ENCODE results near the gene UTF1. TPM values are rescaled to one million over a fixed set of nuclear protein-coding genes. Genes with fewer than 3 reads are reported as not detected.

The UTF1 gene
- polyA plus RNA-seq, 1 experiment: not detected

DNA sequence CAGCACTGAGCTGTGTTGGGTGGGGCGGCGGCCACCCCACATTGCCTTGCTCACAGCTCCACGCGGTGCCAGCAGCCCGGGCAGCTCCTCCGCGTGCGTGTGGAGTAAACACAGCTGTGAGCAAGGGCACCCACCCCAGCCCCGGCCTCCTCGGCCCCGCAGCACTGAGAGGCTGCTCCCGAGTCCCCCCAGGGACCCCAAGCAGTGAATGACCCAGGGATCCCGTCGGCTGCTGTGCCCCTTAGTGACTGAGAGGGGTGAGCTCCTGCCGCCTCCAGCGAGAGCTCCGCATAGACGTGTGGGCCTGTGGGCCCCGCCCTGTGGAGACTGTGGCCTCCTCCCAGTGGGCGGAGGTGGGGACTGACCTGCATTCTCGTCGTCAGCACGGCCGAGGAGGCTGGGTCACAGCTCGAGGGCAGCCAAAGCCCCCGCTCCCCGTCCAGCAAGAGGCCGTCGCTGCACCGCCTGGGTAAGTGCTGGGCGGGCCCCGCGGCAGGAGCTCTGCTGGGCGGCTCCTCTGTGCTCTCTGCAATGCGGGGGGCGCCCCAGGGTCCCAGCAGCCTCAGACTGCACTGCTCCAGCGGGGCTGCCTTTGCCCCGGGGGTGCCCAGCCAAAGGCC, 29.9 kb upstream of the UTF1 start:
- CTCF ChIA-PET: no interaction called here
- Histone ChIP-seq H3K4me3 (ENCODE audit: low read depth, low read length) (no peak overlapping the region), H3K36me3 (ENCODE audit: control insufficient read depth, insufficient read depth, low read length) (no peaks in the 10 kb centered on the region), H3K27me3 (ENCODE audit: control insufficient read depth, insufficient read depth, low read length) (no peaks in the 10 kb centered on the region)
- POLR2A ChIA-PET: no interaction called here
- TF ChIP-seq, protein P1, sequence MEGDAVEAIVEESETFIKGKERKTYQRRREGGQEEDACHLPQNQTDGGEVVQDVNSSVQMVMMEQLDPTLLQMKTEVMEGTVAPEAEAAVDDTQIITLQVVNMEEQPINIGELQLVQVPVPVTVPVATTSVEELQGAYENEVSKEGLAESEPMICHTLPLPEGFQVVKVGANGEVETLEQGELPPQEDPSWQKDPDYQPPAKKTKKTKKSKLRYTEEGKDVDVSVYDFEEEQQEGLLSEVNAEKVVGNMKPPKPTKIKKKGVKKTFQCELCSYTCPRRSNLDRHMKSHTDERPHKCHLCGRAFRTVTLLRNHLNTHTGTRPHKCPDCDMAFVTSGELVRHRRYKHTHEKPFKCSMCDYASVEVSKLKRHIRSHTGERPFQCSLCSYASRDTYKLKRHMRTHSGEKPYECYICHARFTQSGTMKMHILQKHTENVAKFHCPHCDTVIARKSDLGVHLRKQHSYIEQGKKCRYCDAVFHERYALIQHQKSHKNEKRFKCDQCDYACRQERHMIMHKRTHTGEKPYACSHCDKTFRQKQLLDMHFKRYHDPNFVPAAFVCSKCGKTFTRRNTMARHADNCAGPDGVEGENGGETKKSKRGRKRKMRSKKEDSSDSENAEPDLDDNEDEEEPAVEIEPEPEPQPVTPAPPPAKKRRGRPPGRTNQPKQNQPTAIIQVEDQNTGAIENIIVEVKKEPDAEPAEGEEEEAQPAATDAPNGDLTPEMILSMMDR (IDR thresholded peaks at IDR 0.05; ENCODE audit: insufficient read depth, low read depth, low read length): no peak
- DNase-seq (ENCODE audit: low read depth): no peak

DNA sequence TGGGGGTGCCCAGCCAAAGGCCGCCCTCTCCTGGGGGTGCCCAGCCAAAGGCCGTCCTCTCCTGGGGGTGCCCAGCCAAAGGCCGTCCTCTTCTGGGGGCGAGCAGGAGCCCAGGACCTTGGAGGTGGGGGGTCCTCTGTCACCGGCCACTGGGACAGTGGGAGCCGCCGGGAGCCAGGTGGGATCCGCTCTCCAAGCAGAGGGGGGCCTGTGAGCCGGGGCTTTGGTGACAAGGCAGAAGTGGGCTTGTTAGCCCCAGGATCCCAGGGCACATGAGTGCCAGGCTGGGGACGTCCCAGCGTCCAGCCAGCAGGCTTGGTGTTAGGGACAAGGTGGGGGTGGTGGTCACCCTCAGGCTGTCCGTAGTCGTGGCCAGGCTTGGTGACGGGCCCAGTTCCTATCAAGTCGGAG, 29.4 kb upstream of the UTF1 start:
- TF ChIP-seq, protein P1 (IDR thresholded peaks at IDR 0.05; ENCODE audit: insufficient read depth, low read depth, low read length): no peak
- no peak overlapping the region for H3K4me3 ChIP-seq (ENCODE audit: low read depth, low read length)
- CTCF ChIA-PET: no interaction called here
- H3K27me3 ChIP-seq (ENCODE audit: control insufficient read depth, insufficient read depth, low read length): no peaks in the 10 kb centered on the region
- DNase-seq (ENCODE audit: low read depth): no peak
- H3K36me3 ChIP-seq (ENCODE audit: control insufficient read depth, insufficient read depth, low read length): no peaks in the 10 kb centered on the region
- POLR2A ChIA-PET: no interaction called here

DNA sequence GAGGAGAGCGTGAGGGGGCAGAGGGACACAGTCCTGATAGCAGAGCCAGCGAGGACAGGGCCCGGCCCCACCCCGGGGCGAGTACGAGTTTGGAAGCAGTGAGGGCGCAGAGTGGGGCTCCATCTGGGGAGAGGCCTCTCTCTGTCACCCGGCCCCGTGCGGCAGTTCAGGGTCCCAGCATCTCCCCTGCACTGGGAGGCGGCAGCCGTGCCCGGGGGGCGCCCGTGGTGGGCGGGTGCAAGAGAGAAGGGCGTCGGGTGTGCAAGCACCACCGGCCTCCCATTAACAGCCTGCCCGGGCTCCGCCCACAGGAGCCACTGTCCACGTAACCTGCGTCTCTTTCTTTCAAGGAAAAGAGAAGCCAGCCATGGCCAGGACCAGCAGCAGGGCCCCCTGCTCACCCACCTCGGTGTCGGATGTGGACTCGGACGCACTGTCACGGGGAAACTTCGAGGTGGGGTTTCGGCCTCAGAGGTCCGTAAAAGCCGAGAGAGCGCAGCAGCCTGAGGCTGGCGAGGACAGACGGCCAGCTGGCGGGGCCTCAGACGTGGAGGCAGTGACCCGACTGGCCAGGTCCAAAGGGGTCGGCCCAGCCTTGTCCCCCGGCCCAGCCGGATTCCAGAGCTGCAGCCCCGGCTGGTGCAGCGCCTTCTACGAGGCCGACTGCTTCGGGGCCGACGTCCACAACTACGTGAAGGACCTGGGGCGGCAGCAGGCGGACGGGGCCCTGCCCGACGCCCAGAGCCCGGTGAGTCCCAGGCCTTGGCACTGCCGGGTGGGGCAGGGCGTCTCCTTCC, 28.7 kb upstream of the UTF1 start:
- Histone ChIP-seq H3K27me3 (ENCODE audit: control insufficient read depth, insufficient read depth, low read length) (no peaks in the 10 kb centered on the region), H3K4me3 (ENCODE audit: low read depth, low read length) (no peak overlapping the region), H3K36me3 (ENCODE audit: control insufficient read depth, insufficient read depth, low read length) (no peaks in the 10 kb centered on the region)
- CTCF ChIA-PET: no interaction called here
- DNase-seq (ENCODE audit: low read depth): no peak
- TF ChIP-seq, protein P1 (IDR thresholded peaks at IDR 0.05; ENCODE audit: insufficient read depth, low read depth, low read length): no peak
- POLR2A ChIA-PET: no interaction called here

DNA sequence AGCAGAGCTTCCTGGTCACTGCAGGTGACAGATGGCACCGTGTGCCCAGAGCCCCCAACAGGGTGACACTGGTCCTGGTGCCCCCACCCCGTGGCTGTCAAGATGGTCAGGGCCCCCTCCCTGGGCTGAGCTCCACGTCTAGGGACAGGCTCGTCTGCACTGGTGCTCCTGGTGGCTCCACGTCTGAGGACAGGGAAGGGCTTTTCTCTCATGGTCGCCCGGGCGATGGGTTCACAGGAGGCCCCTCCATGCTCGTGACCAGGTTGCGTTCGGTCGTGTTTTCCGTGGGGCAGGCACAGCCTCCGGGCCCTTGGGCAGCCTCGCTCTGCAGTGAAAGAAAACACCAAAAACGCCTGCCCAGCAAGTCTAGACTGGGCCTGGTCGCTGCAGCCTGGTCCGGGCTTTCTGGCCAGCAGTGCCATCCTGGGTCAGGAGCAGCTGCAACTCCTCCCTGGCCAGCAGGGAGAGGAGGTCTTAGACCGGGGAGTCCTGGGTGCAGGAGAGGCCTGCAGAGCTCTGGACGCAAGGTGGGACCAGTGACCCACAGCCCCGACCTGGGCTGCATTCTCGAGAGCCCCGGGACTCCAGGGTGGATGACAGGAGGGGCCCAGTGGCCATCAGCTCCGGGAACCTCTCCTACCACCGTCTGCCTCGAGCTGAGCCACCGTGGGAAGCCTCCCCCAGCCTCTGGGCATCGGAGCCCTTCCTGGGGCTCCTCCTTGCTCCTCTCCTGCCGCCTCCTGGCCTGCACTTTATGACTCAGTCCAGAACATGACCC, 27.9 kb upstream of the UTF1 start:
- Histone ChIP-seq H3K4me3 (ENCODE audit: low read depth, low read length) (no peak overlapping the region), H3K36me3 (ENCODE audit: control insufficient read depth, insufficient read depth, low read length) (no peaks in the 10 kb centered on the region), H3K27me3 (ENCODE audit: control insufficient read depth, insufficient read depth, low read length) (no peaks in the 10 kb centered on the region)
- ChIA-PET CTCF (no interaction called here), POLR2A (no interaction called here)
- TF ChIP-seq, protein P1 (IDR thresholded peaks at IDR 0.05; ENCODE audit: insufficient read depth, low read depth, low read length): no peak
- no peak for DNase-seq (ENCODE audit: low read depth)
